Progenitor cell of endocrine pancreas (in vitro differentiated cells): ENCODE measurements around the gene PRMT2. TPM values are rescaled to one million over a fixed set of nuclear protein-coding genes. Genes with fewer than 3 reads are reported as not detected.

Experiments used
- DNase-seq: peaks from one replicate; pipeline ENCODE4 v3.0.0; 2021; ENCODE audit warnings: low spot score; ENCODE audit not compliant: unreplicated experiment
- H3K27ac Mint-ChIP-seq: 2 replicates; pipeline ENCODE4 v1.8.0; 2021; ENCODE audit warnings: mild to moderate bottlenecking, moderate library complexity, mixed read lengths
- H3K27me3 Mint-ChIP-seq: 2 replicates; pipeline ENCODE4 v1.8.0; 2021; ENCODE audit warnings: mixed read lengths
- H3K36me3 Mint-ChIP-seq: 2 replicates; pipeline ENCODE4 v1.8.0; 2022; ENCODE audit warnings: mixed read lengths; ENCODE audit not compliant: insufficient read depth
- H3K4me1 Mint-ChIP-seq: 2 replicates; pipeline ENCODE4 v1.8.0; 2021; ENCODE audit warnings: low read depth, mixed read lengths
- H3K4me3 Mint-ChIP-seq: 2 replicates; pipeline ENCODE4 v1.8.0; 2021; ENCODE audit warnings: low read depth, mild to moderate bottlenecking, moderate library complexity, mixed read lengths
- H3K9me3 Mint-ChIP-seq: 2 replicates; pipeline ENCODE4 v1.8.0; 2021; ENCODE audit warnings: low read depth, mixed read lengths
- total RNA-seq: library from RNA; stranded (reverse); gene quantifications from 2 replicates; pipeline ENCODE4 v1.2.1, GENCODE V29; 2021
- TF ChIP-seq, protein P1 (sequence below): fragments of 200-600 bp; sonication (generic); IDR thresholded peaks from one replicate; pipeline ENCODE4 v1.5.0; 2021; ENCODE audit warnings: antibody characterized with exemption, mild to moderate bottlenecking; ENCODE audit not compliant: unreplicated experiment

PRMT2 gene
- total RNA-seq, 1 donor from 2014 or later, result 94.1 TPM

DNA sequence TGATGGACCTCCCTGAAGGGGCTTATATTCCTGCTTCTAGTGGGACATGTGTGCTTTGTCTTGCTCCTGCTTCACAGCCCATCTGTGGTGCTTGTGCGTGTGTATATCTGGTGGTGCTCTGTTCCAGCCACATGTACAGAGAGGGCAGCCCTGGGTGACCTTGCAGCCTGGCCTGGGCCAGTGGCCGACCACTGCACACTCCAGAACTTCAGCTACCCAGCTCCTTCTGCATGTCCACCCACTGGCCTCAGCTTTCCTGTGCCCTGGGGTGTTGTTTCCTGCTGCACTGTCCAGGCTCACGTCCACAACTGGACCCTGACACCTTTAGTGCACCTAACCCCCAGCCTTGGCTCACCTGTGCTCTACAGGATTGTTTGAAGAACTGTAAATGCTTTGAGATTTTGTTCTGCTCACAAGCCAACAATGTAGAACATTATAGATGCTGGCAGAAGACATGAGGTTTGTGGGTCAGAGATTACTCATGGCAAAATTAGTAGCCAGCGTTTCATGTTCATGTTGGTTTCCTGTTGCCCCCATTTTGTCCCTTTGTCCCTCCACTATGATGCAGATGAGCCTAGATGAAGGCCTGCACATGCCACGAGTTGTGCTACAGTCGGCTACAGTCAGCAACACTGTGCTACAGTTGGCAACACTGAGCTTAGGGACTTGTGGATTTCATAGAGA, 25.3 kb upstream of the PRMT2 start:
- peaks cover 8% of the 10 kb centered on the region for H3K4me1 Mint-ChIP-seq
- no peak overlapping the region for H3K4me3 Mint-ChIP-seq
- peaks cover 3% of the 10 kb centered on the region for H3K9me3 Mint-ChIP-seq
- H3K27ac Mint-ChIP-seq, result no peak overlapping the region
- peaks cover 23% of the 10 kb centered on the region for H3K27me3 Mint-ChIP-seq
- TF ChIP-seq, protein P1, sequence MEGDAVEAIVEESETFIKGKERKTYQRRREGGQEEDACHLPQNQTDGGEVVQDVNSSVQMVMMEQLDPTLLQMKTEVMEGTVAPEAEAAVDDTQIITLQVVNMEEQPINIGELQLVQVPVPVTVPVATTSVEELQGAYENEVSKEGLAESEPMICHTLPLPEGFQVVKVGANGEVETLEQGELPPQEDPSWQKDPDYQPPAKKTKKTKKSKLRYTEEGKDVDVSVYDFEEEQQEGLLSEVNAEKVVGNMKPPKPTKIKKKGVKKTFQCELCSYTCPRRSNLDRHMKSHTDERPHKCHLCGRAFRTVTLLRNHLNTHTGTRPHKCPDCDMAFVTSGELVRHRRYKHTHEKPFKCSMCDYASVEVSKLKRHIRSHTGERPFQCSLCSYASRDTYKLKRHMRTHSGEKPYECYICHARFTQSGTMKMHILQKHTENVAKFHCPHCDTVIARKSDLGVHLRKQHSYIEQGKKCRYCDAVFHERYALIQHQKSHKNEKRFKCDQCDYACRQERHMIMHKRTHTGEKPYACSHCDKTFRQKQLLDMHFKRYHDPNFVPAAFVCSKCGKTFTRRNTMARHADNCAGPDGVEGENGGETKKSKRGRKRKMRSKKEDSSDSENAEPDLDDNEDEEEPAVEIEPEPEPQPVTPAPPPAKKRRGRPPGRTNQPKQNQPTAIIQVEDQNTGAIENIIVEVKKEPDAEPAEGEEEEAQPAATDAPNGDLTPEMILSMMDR, result no peak
- no peak for DNase-seq
- no peaks in the 10 kb centered on the region for H3K36me3 Mint-ChIP-seq

GRCh38 chr21:46613391-46613790, 22.1 kb upstream of the PRMT2 start:
- Mint-ChIP-seq H3K36me3 (no peaks in the 10 kb centered on the region), H3K4me1 (peaks cover 6% of the 10 kb centered on the region)
- no peak for DNase-seq

DNA sequence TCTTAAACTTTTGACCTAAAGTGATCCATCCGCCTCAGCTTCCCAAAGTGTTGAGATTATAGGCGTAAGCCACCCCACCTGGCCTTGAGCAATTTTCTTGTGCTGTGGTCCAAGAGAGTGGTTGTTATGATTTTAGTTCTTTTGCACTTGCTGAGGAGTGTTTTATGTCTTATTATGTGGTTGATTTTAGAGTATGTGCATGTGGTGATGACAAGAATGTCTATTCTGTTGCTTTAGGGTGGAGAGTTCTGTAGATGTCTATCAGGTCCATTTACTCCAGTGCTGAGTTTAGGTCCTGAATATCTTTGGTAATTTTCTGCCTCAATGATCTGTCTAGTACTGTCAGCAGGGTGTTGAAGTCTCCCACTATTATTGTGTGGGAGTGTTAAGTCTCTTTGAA, 19.4 kb upstream of the PRMT2 start:
- TF ChIP-seq, protein P1, result no peak
- H3K27ac Mint-ChIP-seq, result no peak overlapping the region
- peaks cover 26% of the 10 kb centered on the region for H3K27me3 Mint-ChIP-seq
- peaks cover 12% of the 10 kb centered on the region for H3K4me1 Mint-ChIP-seq
- H3K9me3 Mint-ChIP-seq, result peaks cover 3% of the 10 kb centered on the region
- H3K36me3 Mint-ChIP-seq, result no peaks in the 10 kb centered on the region
- no peak overlapping the region for H3K4me3 Mint-ChIP-seq
- no peak for DNase-seq

More at GRCh38 chr21:46613391-46613790, 22.1 kb upstream of the PRMT2 start:
- H3K4me3 Mint-ChIP-seq, result no peak overlapping the region
- H3K9me3 Mint-ChIP-seq, result peaks cover 5% of the 10 kb centered on the region
- H3K27me3 Mint-ChIP-seq, result peaks cover 30% of the 10 kb centered on the region
- H3K27ac Mint-ChIP-seq, result no peak overlapping the region
- TF ChIP-seq, protein P1, result no peak

DNA sequence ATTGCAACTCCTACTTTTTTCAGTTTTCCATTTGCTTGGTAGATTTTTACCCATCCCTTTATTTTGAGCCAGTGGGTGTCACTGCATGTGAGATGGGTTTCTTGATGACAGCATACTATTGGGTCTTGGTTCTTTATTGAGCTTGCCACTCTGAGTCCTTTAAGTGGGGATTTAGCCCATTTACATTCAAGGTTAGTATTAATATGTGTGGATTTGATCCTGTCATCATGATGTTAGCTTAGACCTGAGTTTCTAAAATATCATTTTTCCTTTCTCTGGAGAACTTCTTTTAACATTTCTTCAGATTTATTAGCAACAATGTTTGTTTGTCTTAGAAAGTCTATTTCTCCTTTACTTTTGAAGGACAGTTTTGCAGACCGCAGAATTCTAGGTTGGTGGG, 18.8 kb upstream of the PRMT2 start:
- Mint-ChIP-seq H3K4me1 (peaks cover 16% of the 10 kb centered on the region), H3K27ac (no peak overlapping the region), H3K27me3 (peaks cover 26% of the 10 kb centered on the region), H3K9me3 (peaks cover 3% of the 10 kb centered on the region), H3K4me3 (no peak overlapping the region), H3K36me3 (no peaks in the 10 kb centered on the region)
- TF ChIP-seq, protein P1, result no peak
- DNase-seq, result no peak

DNA sequence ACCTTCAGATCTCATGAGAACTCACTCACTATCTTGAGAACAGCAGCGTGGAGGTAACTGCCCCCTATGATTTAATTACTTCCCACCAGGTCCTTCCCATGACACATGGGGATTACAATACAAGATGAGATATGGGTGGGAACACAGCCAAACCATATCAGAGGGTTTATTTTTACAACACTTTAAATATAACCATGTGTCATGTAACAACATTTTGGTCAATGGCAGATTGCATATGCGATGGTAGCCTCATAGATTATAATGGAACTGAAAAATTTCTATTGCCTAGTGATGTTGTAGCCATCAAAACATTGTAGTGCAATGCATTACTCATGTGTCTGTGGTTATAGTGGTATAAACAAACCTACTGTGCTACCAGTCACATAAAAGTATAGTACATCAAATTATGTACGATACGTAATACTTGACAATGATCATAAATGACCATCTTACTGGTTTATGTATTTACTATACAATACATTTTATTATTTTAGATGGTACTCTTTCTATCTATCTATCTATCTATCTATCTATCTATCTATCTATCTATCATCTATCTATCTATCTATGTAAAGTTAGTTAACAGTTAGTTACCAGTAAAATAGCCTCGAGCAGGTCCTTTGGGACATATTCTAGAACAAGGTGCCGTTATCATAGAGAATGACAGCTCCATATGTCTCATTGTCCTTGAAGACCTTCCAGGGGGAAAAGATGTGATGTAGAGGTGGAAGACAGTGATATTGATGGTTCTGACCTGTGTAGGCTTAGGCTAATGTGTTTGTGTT, 18.0 kb upstream of the PRMT2 start:
- H3K9me3 Mint-ChIP-seq, result peaks cover 3% of the 10 kb centered on the region
- TF ChIP-seq, protein P1, result no peak
- H3K4me3 Mint-ChIP-seq, result no peak overlapping the region
- peaks cover 26% of the 10 kb centered on the region for H3K27me3 Mint-ChIP-seq
- no peak overlapping the region for H3K27ac Mint-ChIP-seq
- no peak for DNase-seq
- H3K4me1 Mint-ChIP-seq, result peaks cover 23% of the 10 kb centered on the region
- H3K36me3 Mint-ChIP-seq, result no peaks in the 10 kb centered on the region
